ENCODE data around the gene MAST4.

Gene MAST4

GRCh38 chr5:66609615-66610014 is 13.4 kb downstream of the MAST4 start:
- no peak for DNase-seq (ENCODE audit: low spot score)
- TF ChIP-seq CTCF (IDR thresholded peaks at IDR 0.05; ENCODE audit: borderline replicate concordance, control extremely low read depth, extremely low read depth, insufficient read depth, missing control alignments) = no peak
- in situ Hi-C loops (cut with MboI; ENCODE audit: low sequenced_read_pairs, unreplicated experiment) = no loop called here

GRCh38 chr5:66612226-66612625 is 16.0 kb downstream of the MAST4 start:
- in situ Hi-C loops (cut with MboI; ENCODE audit: low sequenced_read_pairs, unreplicated experiment) = no loop called here
- TF ChIP-seq CTCF (IDR thresholded peaks at IDR 0.05; ENCODE audit: borderline replicate concordance, control extremely low read depth, extremely low read depth, insufficient read depth, missing control alignments) = no peak
- DNase-seq (ENCODE audit: low spot score) = no peak

GRCh38 chr5:66615136-66615535 is 18.9 kb downstream of the MAST4 start:
- in situ Hi-C loops (cut with MboI; ENCODE audit: low sequenced_read_pairs, unreplicated experiment) = no loop called here
- TF ChIP-seq CTCF (IDR thresholded peaks at IDR 0.05; ENCODE audit: borderline replicate concordance, control extremely low read depth, extremely low read depth, insufficient read depth, missing control alignments) = no peak
- no peak for DNase-seq (ENCODE audit: low spot score)

- in situ Hi-C loops (cut with MboI; ENCODE audit: low sequenced_read_pairs, unreplicated experiment) = no loop called here
- no peak for TF ChIP-seq CTCF (IDR thresholded peaks at IDR 0.05; ENCODE audit: borderline replicate concordance, control extremely low read depth, extremely low read depth, insufficient read depth, missing control alignments)
- no peak for DNase-seq (ENCODE audit: low spot score)
Observed at GRCh38 chr5:66615894-66616293, 19.7 kb downstream of the MAST4 start.

- no peak for DNase-seq (ENCODE audit: low spot score)
- TF ChIP-seq CTCF (IDR thresholded peaks at IDR 0.05; ENCODE audit: borderline replicate concordance, control extremely low read depth, extremely low read depth, insufficient read depth, missing control alignments) = no peak
- in situ Hi-C loops (cut with MboI; ENCODE audit: low sequenced_read_pairs, unreplicated experiment) = no loop called here
Observed at GRCh38 chr5:66616520-66617225, 20.5 kb downstream of the MAST4 start.

GRCh38 chr5:66617226-66617861 is 21.2 kb downstream of the MAST4 start:
- TF ChIP-seq CTCF (IDR thresholded peaks at IDR 0.05; ENCODE audit: borderline replicate concordance, control extremely low read depth, extremely low read depth, insufficient read depth, missing control alignments) = no peak
- no peak for DNase-seq (ENCODE audit: low spot score)
- in situ Hi-C loops (cut with MboI; ENCODE audit: low sequenced_read_pairs, unreplicated experiment) = no loop called here

Data from GM13976 (cell line).